Subcutaneous adipose tissue (tissue), 4 donors: ENCODE results near the gene CAMSAP2. TPM values are rescaled to one million over a fixed set of nuclear protein-coding genes. Genes with fewer than 3 reads are reported as not detected.

Experiments used
- CTCF ChIP-seq: fragments of 450-650 bp; IDR thresholded peaks from one replicate; pipeline ENCODE4 v1.5.1; 2016; ENCODE audit warnings: low read depth, mild to moderate bottlenecking, control low read depth, antibody characterized with exemption, moderate library complexity
- total RNA-seq, 4 donors: library from RNA; depleted of rRNA; stranded (reverse); fragments of >200 nt; gene quantifications; one replicate each; pipeline ENCODE4 v1.1.0, GENCODE V29; 2016

Gene CAMSAP2
- total RNA-seq, 4 donors from 2014 or later = 29.6 to 73.2 (median 34.0) TPM

GRCh38 chr1:200739702-200740570, 1.2 kb downstream of the CAMSAP2 start:
- no peak for TF ChIP-seq CTCF

- TF ChIP-seq CTCF = no peak
Measured at GRCh38 chr1:200740571-200741208, 2.0 kb downstream of the CAMSAP2 start.

- no peak for TF ChIP-seq CTCF
Measured at GRCh38 chr1:200741551-200742207, 3.0 kb downstream of the CAMSAP2 start.

GRCh38 chr1:200744143-200744542, 5.5 kb downstream of the CAMSAP2 start:
- no peak for TF ChIP-seq CTCF

GRCh38 chr1:200749090-200749489, 10.4 kb downstream of the CAMSAP2 start:
- TF ChIP-seq CTCF = no peak

- TF ChIP-seq CTCF = no peak
Measured at GRCh38 chr1:200751717-200752116, 13.0 kb downstream of the CAMSAP2 start.

GRCh38 chr1:200753650-200754198, 15.0 kb downstream of the CAMSAP2 start:
- no peak for TF ChIP-seq CTCF
